Kidney epithelial cell (primary cell): ENCODE data around the gene ERN1. TPM values are rescaled to one million over a fixed set of nuclear protein-coding genes. Genes with fewer than 3 reads are reported as not detected.

Source experiments
- DNase-seq: peaks from one replicate; pipeline ENCODE4 v3.0.0-alpha.2; 2010; ENCODE audit warnings: low read depth
- H3K27me3 ChIP-seq: 2 replicates; pipeline ENCODE4 v1.6.0; 2011; ENCODE audit warnings: low read length; ENCODE audit not compliant: control insufficient read depth, insufficient read depth
- H3K36me3 ChIP-seq: 2 replicates; pipeline ENCODE4 v1.5.1; 2011; ENCODE audit warnings: low read length; ENCODE audit not compliant: control insufficient read depth, insufficient read depth
- H3K4me3 ChIP-seq: 2 replicates; pipeline ENCODE4 v1.5.1; 2011; ENCODE audit warnings: low read depth, mild to moderate bottlenecking, control low read depth, low read length
- total RNA-seq: library from RNA; depleted of rRNA; stranded (reverse); fragments of >200 nt; gene quantifications from 2 replicates; pipeline ENCODE4 v1.2.3, GENCODE V29; 2015
- TF ChIP-seq, protein P1 (sequence below): IDR thresholded peaks from 2 replicates; pipeline ENCODE4 v1.5.1; 2011; ENCODE audit warnings: mild to moderate bottlenecking, moderate library complexity, low read length, control low read depth, inconsistent platforms; ENCODE audit not compliant: insufficient read depth, poor library complexity, severe bottlenecking

Gene ERN1
- total RNA-seq, 1 donor from 2014 or later = 19.6 TPM

DNA sequence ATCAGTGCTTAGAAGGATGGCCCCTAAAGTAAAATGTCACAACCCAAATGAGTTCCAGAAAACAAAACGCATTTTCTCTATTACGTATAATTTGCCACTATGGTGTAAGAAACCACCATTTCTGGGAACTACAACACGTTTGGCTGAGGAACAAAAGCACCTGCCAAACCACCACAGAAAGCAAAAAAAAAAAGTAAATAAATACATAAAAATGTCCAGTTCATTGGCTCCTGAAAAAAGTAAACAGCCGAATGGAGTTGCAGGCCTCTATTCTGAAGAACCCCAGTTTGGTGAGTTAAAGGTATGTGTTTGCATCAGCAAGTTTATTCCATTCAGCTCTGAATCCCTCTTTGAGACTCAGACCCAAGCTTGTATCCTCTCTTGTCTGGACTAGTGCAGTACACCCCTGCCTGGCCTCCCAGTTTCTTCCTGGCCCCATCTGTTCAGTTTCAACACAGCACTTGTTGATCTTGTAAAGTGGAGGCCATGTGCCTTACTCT is 36.9 kb downstream of the ERN1 start:
- Histone ChIP-seq H3K27me3 (no peaks in the 10 kb centered on the region), H3K4me3 (no peak overlapping the region), H3K36me3 (no peaks in the 10 kb centered on the region)
- TF ChIP-seq, protein P1, sequence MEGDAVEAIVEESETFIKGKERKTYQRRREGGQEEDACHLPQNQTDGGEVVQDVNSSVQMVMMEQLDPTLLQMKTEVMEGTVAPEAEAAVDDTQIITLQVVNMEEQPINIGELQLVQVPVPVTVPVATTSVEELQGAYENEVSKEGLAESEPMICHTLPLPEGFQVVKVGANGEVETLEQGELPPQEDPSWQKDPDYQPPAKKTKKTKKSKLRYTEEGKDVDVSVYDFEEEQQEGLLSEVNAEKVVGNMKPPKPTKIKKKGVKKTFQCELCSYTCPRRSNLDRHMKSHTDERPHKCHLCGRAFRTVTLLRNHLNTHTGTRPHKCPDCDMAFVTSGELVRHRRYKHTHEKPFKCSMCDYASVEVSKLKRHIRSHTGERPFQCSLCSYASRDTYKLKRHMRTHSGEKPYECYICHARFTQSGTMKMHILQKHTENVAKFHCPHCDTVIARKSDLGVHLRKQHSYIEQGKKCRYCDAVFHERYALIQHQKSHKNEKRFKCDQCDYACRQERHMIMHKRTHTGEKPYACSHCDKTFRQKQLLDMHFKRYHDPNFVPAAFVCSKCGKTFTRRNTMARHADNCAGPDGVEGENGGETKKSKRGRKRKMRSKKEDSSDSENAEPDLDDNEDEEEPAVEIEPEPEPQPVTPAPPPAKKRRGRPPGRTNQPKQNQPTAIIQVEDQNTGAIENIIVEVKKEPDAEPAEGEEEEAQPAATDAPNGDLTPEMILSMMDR = no peak
- no peak for DNase-seq

- Histone ChIP-seq H3K4me3 (no peak overlapping the region), H3K27me3 (no peaks in the 10 kb centered on the region), H3K36me3 (no peaks in the 10 kb centered on the region)
- no peak for DNase-seq
- TF ChIP-seq, protein P1 = no peak
These were observed 37.8 kb downstream of the ERN1 start for GRCh38 chr17:64092113-64092512.

DNA sequence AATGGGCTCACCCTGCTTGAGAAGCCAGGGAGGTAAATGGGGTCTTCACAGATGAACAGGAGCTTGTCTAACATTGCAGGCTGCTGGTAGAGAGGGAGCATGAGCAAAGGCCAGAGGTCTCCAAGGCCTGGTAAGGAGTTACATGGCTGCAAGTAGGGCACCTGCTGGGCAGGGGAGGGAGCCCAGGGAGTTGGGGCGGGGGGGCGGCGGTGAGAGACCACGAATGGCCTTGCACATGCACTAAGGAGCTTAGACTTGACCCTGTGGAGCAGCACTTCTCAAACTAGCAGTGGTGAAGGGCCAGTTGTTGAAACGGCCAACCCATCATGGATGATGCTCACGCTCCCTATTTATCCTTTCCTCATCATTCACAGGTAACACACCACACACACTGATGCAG is 38.4 kb downstream of the ERN1 start:
- no peak overlapping the region for H3K4me3 ChIP-seq
- TF ChIP-seq, protein P1 = no peak
- no peak for DNase-seq
- no peaks in the 10 kb centered on the region for H3K27me3 ChIP-seq
- no peaks in the 10 kb centered on the region for H3K36me3 ChIP-seq

DNA sequence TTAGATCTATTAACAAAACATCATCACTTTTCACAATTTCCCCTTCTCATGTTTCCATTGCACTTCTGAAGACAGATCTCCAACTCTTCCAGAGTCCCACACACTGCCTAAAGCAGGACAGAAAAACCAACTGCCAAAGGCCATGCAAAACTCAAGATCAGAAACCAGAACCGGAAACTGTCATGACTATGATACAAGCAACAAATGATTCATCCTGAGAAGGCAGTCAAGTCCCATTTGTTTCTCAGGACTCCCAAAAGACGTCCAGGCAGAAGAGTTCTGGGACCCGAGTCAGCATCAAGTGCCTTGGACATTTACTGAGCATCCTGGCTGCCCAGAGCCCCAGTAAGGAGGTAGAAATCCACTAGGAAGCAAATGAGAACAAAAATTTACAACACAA is 38.8 kb downstream of the ERN1 start:
- H3K27me3 ChIP-seq = no peaks in the 10 kb centered on the region
- DNase-seq = no peak
- no peaks in the 10 kb centered on the region for H3K36me3 ChIP-seq
- TF ChIP-seq, protein P1 = no peak
- H3K4me3 ChIP-seq = no peak overlapping the region

GRCh38 chr17:64090144-64090543 is 39.8 kb downstream of the ERN1 start:
- TF ChIP-seq, protein P1 = no peak
- no peak overlapping the region for H3K4me3 ChIP-seq
- no peak for DNase-seq
- H3K36me3 ChIP-seq = no peaks in the 10 kb centered on the region
- H3K27me3 ChIP-seq = no peaks in the 10 kb centered on the region

DNA sequence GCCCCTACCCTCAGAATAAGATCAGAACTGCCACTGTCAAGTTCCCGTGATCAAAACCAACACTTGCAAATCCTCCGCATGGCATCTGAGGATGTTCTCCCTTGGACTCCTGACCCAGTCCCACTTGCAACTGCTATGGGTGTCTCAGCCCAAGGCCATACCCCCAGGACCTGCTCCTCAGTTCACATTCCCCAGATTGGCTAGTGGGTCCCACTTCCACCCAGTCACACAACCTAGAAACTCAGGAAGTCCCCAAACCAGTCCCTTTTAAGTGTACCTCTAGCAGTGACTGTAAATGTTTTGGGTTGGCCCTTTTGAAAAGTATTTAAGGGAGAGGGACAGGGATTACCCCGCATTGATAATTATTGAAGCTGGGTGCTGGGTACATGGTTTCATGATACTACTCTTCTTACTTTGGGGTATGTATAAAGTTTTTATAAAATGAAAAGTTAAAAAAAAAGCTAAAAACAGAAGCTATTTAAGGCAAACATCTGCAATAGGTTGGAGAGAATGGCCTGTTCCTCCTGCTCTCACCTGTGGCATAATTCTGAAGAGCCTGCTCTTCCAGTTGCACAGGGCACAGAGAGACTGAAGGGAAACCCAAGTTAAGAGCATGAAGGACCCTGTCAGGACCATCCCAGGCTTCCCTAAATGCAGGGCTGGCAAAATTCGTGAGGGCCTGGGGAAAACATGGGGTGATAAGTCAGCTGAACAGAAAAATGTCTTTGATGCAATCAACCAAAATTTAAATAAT is 42.5 kb downstream of the ERN1 start:
- H3K4me3 ChIP-seq = no peak overlapping the region
- no peaks in the 10 kb centered on the region for H3K36me3 ChIP-seq
- no peak for DNase-seq
- no peaks in the 10 kb centered on the region for H3K27me3 ChIP-seq
- TF ChIP-seq, protein P1 = no peak
